Liver (tissue), 9 donors: Measurements from ENCODE around the gene RAC2. TPM values are rescaled to one million over a fixed set of nuclear protein-coding genes. Genes with fewer than 3 reads are reported as not detected.

Source experiments
- DNase-seq: peaks from one replicate; pipeline ENCODE4 v3.0.0-alpha.2; 2017; ENCODE audit warnings: low spot score
- H3K27ac ChIP-seq, 2 donors: one replicate each; pipeline ENCODE4 v1.7.0; 2013; ENCODE audit warnings: inconsistent platforms in 2 of 2, low read length in 2 of 2, control low read depth in 1 of 2, low read depth in 1 of 2, mild to moderate bottlenecking in 1 of 2
- H3K27me3 ChIP-seq, 4 donors: one replicate each; pipeline versions ENCODE4 v1.6.1 to v1.7.0; 2013; ENCODE audit warnings: low read length in 3 of 4, inconsistent platforms in 1 of 4, mild to moderate bottlenecking in 1 of 4, moderate library complexity in 1 of 4; ENCODE audit not compliant: control insufficient read depth in 4 of 4, insufficient read depth in 4 of 4
- H3K36me3 ChIP-seq, 4 donors: one replicate each; pipeline versions ENCODE4 v1.6.1 to v1.7.0; 2013; ENCODE audit warnings: low read length in 3 of 4, mild to moderate bottlenecking in 3 of 4, low read depth in 1 of 4, moderate library complexity in 1 of 4; ENCODE audit not compliant: control insufficient read depth in 4 of 4, insufficient read depth in 3 of 4
- H3K4me1 ChIP-seq, 4 donors: one replicate each; pipeline versions ENCODE4 v1.6.1 to v1.7.0; 2013; ENCODE audit warnings: low read length in 3 of 4, mild to moderate bottlenecking in 3 of 4, moderate library complexity in 1 of 4; ENCODE audit not compliant: control insufficient read depth in 4 of 4, insufficient read depth in 4 of 4
- H3K4me3 ChIP-seq, 3 donors: one replicate each; pipeline versions ENCODE4 v1.6.1 to v1.7.0; 2013; ENCODE audit warnings: low read length in 3 of 3, control low read depth in 1 of 3, low read depth in 1 of 3, mild to moderate bottlenecking in 1 of 3
- H3K9ac ChIP-seq, 2 donors: one replicate each; pipeline ENCODE4 v1.7.0; 2013; ENCODE audit warnings: low read length in 2 of 2, mild to moderate bottlenecking in 2 of 2, moderate library complexity in 2 of 2, control low read depth in 1 of 2, low read depth in 1 of 2
- H3K9me3 ChIP-seq, 4 donors: one replicate each; pipeline versions ENCODE4 v1.6.1 to v1.7.0; 2013; ENCODE audit warnings: low read length in 3 of 4; ENCODE audit not compliant: control insufficient read depth in 4 of 4
- EGR1 ChIP-seq, 2 donors: IDR thresholded peaks; 2 replicates each; pipeline ENCODE4 v1.6.1; 2016 to 2018; ENCODE audit warnings: antibody characterized with exemption in 2 of 2, low read depth in 2 of 2
- FOXA1 ChIP-seq: IDR thresholded peaks from 2 replicates; pipeline ENCODE4 v1.6.1; 2016; ENCODE audit warnings: antibody characterized with exemption
- FOXA2 ChIP-seq: IDR thresholded peaks from 2 replicates; pipeline ENCODE4 v1.6.1; 2016; ENCODE audit warnings: antibody characterized with exemption
- GABPA ChIP-seq, 2 donors: IDR thresholded peaks in 1 of 2; conservative IDR thresholded peaks in 1 of 2; 2 replicates each; pipeline ENCODE4 v1.6.1; 2016; ENCODE audit warnings: antibody characterized with exemption in 2 of 2, mild to moderate bottlenecking in 1 of 2, moderate library complexity in 1 of 2
- HNF4A ChIP-seq, 2 donors: conservative IDR thresholded peaks; 2 replicates each; pipeline ENCODE4 v1.6.1; 2016; ENCODE audit warnings: antibody characterized with exemption in 2 of 2, mild to moderate bottlenecking in 2 of 2
- HNF4G ChIP-seq: IDR thresholded peaks from 2 replicates; pipeline ENCODE4 v1.6.1; 2016; ENCODE audit warnings: antibody characterized with exemption
- JUND ChIP-seq, 2 donors: IDR thresholded peaks; 2 replicates each; pipeline ENCODE4 v1.6.1; 2016; ENCODE audit warnings: antibody characterized with exemption in 2 of 2
- RAD21 ChIP-seq, 2 donors: IDR thresholded peaks; 2 replicates each; pipeline ENCODE4 v1.6.1; 2016; ENCODE audit warnings: antibody characterized with exemption in 2 of 2, mild to moderate bottlenecking in 2 of 2
- RXRA ChIP-seq, 2 donors: IDR thresholded peaks; 2 replicates each; pipeline ENCODE4 v1.6.1; 2017 to 2018; ENCODE audit warnings: antibody characterized with exemption in 2 of 2, mild to moderate bottlenecking in 1 of 2
- SP1 ChIP-seq: IDR thresholded peaks from 2 replicates; pipeline ENCODE4 v1.6.1; 2018; ENCODE audit warnings: antibody characterized with exemption, mild to moderate bottlenecking
- TAF1 ChIP-seq: conservative IDR thresholded peaks from 2 replicates; pipeline ENCODE4 v1.6.1; 2016; ENCODE audit warnings: antibody characterized with exemption, mild to moderate bottlenecking
- YY1 ChIP-seq: IDR thresholded peaks from 2 replicates; pipeline ENCODE4 v1.6.1; 2016; ENCODE audit warnings: antibody characterized with exemption, mild to moderate bottlenecking
- WGBS: extraction: QIAGEN DNeasy Blood & Tissue Kit; methylation state at CpG from one replicate; pipeline ENCODE4 v1.1.7; 2013; 5-methylcytosine and 5-hydroxymethylcytosine counted together
- polyA plus RNA-seq, 2 donors: library from polyadenylated mRNA; stranded (reverse) in 1 of 2; unstranded in 1 of 2; fragments of 200-250 nt in 1 of 2; fragments of >200 nt in 1 of 2; fragmentation: Nextera tagmentation in 1 of 2; extraction: Ambion mirVana in 1 of 2; gene quantifications; one replicate each; pipeline versions ENCODE4 v1.2.1 to v1.2.3, GENCODE V29; 2013 to 2015
- total RNA-seq, 2 donors: library from RNA; depleted of rRNA; stranded (reverse); fragments of >200 nt; gene quantifications; one replicate each; pipeline ENCODE4 v1.2.3, GENCODE V29; 2014
- TF ChIP-seq, protein P1 (sequence below): IDR thresholded peaks from 2 replicates; pipeline ENCODE4 v1.6.1; 2016; ENCODE audit warnings: antibody characterized with exemption
- TF ChIP-seq, protein P2 (sequence below): fragments of 150-350 bp; IDR thresholded peaks from 2 replicates; pipeline ENCODE4 v1.5.1; 2017; ENCODE audit warnings: improper control_type of control experiment, low read depth, low read length; ENCODE audit not compliant: missing input control
- TF ChIP-seq, protein P3 (sequence below): IDR thresholded peaks from 2 replicates; pipeline ENCODE4 v1.6.1; 2016; ENCODE audit warnings: antibody characterized with exemption
- TF ChIP-seq, protein P4 (sequence below): IDR thresholded peaks from 2 replicates; pipeline ENCODE4 v1.6.1; 2016; ENCODE audit warnings: antibody characterized with exemption
- TF ChIP-seq, protein P5 (sequence below): IDR thresholded peaks from 2 replicates; pipeline ENCODE4 v1.6.1; 2016; ENCODE audit warnings: antibody characterized with exemption, mild to moderate bottlenecking
- donor health status: healthy.
- donor health status: healthy.
- donor health status: healthy.
- donor health status: healthy.
- donor health status: healthy.

Gene RAC2
- total and polyA plus RNA-seq, 4 donors: 4.0 to 15.0 (median 7.4) TPM

DNA sequence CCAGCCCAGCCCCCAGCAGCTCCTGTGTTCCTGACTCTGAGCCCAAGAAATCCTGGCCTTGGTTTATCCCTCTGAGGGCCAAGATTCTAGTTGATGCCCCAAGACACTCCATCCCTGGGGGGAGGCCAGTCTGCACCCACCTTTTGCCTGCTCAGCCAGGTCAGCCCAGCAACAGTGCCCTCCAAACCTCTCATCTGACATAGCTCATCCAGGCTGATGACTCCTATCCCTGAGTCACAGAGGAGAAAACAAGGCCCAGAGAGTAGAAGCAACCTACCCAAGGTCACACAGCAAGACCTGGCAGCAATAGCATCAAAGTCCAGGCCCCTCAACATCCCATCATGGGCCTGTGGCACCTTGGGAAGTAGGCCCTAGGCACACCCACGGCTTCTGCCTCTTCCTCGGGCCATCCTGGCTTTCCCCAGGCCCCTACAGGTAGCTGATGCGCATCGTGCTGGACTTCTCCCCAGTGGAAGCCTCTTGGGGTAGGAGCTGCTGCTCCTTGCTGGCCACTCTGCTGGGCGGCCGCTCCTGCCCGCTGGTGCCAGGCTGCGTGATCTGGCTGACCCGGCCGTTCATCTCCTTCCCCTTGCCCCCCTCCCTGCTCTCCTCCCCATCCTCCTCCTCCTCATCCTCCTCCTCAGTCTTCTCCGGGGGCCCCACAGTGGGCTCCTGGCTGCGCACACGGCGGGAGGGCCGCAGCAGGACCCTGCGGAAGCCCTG lies 37.8 kb downstream of the RAC2 start (continued):
- TF ChIP-seq, protein P1, sequence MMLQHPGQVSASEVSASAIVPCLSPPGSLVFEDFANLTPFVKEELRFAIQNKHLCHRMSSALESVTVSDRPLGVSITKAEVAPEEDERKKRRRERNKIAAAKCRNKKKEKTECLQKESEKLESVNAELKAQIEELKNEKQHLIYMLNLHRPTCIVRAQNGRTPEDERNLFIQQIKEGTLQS: no peak

DNA sequence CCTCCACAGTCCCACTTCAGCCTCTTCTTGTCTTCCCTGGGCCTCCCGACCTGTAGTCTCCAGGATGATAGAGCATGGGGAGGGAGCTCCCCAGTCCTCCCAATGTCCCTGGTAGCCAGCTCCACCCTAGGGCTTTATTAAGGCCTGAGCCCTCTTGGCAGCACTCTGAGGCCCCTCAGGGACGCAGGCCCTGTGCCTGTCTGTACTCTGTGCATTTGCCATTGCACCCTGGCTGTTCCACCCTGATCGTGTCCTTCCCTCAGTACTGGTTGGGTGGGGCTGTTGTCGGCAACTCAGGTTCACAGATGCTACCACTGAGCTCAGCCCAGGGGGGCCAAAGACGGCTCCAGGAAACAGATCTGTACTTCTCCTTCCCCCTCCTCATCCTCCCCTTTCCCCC lies 39.0 kb downstream of the RAC2 start:
- no peaks in the 10 kb centered on the region for H3K27me3 ChIP-seq
- no peaks in the 10 kb centered on the region for H3K9me3 ChIP-seq
- H3K27ac ChIP-seq: no peak overlapping the region
- H3K36me3 ChIP-seq: no peaks in the 10 kb centered on the region
- WGBS: 91% methylated on average over 5 of the region's 5 CpGs
- no peak overlapping the region for H3K9ac ChIP-seq
- DNase-seq: no peak
- H3K4me1 ChIP-seq: peaks cover 0 to 4% (median under 1%) of the 10 kb centered on the region in 4 donors
- TF ChIP-seq SP1 (no peak), HNF4A (conservative IDR thresholded peaks at IDR 0.05) (no peak)
- TF ChIP-seq, protein P2, sequence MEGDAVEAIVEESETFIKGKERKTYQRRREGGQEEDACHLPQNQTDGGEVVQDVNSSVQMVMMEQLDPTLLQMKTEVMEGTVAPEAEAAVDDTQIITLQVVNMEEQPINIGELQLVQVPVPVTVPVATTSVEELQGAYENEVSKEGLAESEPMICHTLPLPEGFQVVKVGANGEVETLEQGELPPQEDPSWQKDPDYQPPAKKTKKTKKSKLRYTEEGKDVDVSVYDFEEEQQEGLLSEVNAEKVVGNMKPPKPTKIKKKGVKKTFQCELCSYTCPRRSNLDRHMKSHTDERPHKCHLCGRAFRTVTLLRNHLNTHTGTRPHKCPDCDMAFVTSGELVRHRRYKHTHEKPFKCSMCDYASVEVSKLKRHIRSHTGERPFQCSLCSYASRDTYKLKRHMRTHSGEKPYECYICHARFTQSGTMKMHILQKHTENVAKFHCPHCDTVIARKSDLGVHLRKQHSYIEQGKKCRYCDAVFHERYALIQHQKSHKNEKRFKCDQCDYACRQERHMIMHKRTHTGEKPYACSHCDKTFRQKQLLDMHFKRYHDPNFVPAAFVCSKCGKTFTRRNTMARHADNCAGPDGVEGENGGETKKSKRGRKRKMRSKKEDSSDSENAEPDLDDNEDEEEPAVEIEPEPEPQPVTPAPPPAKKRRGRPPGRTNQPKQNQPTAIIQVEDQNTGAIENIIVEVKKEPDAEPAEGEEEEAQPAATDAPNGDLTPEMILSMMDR: no peak
- TF ChIP-seq, protein P3, sequence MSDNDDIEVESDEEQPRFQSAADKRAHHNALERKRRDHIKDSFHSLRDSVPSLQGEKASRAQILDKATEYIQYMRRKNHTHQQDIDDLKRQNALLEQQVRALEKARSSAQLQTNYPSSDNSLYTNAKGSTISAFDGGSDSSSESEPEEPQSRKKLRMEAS: no peak
- no peak overlapping the region for H3K4me3 ChIP-seq

DNA sequence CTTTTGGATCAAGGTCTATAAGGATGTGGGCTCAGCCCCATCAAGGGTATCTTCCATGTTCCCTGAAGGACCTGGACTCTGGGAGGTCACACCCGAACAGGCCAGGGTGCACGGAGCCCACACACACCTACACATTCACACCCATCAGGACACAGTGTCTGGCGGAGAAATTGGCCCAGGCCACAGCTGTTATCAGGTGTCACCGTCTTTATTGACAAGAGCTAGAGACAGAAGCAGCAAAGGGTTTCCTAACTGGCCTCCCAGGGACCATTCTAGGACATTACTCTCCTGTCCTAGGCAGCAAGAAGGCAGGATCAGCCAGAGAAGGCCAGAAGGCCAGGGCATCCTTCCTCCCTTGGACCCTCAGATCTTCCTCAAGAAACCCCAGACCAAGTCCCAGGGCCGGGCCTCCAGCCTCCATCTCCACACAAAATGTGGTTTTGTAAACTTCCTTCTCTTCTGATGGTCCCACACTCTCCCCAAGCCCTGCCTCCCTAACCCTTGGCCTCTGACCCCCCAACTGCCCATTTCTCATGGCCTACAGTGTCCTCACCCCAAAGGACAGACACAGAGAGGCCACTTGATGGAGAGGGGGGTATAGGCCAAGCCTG lies 39.9 kb downstream of the RAC2 start:
- no peak overlapping the region for H3K27ac ChIP-seq
- H3K4me1 ChIP-seq: peaks cover 5 to 10% (median 6%) of the 10 kb centered on the region in 4 donors
- DNase-seq: no peak
- WGBS: 90% methylated on average over 5 of the region's 5 CpGs
- no peaks in the 10 kb centered on the region for H3K27me3 ChIP-seq
- TF ChIP-seq, protein P1: no peak
- TF ChIP-seq HNF4G (no peak), FOXA2 (no peak), SP1 (no peak), FOXA1 (no peak), RAD21 (IDR thresholded peaks at IDR 0.05) (no peak), TAF1 (no peak), GABPA (IDR thresholded peaks at IDR 0.05 in 1 of 2, conservative IDR thresholded peaks at IDR 0.05 in 1 of 2) (no peak), JUND (IDR thresholded peaks at IDR 0.05) (no peak), HNF4A (conservative IDR thresholded peaks at IDR 0.05) (no peak), YY1 (no peak), RXRA (IDR thresholded peaks at IDR 0.05) (no peak), EGR1 (IDR thresholded peaks at IDR 0.05; ENCODE audit: low read depth in 2 of 2) (no peak)
- TF ChIP-seq, protein P3: no peak
- TF ChIP-seq, protein P4, sequence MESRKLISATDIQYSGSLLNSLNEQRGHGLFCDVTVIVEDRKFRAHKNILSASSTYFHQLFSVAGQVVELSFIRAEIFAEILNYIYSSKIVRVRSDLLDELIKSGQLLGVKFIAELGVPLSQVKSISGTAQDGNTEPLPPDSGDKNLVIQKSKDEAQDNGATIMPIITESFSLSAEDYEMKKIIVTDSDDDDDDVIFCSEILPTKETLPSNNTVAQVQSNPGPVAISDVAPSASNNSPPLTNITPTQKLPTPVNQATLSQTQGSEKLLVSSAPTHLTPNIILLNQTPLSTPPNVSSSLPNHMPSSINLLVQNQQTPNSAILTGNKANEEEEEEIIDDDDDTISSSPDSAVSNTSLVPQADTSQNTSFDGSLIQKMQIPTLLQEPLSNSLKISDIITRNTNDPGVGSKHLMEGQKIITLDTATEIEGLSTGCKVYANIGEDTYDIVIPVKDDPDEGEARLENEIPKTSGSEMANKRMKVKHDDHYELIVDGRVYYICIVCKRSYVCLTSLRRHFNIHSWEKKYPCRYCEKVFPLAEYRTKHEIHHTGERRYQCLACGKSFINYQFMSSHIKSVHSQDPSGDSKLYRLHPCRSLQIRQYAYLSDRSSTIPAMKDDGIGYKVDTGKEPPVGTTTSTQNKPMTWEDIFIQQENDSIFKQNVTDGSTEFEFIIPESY: no peak
- TF ChIP-seq, protein P2: no peak
- TF ChIP-seq, protein P5, sequence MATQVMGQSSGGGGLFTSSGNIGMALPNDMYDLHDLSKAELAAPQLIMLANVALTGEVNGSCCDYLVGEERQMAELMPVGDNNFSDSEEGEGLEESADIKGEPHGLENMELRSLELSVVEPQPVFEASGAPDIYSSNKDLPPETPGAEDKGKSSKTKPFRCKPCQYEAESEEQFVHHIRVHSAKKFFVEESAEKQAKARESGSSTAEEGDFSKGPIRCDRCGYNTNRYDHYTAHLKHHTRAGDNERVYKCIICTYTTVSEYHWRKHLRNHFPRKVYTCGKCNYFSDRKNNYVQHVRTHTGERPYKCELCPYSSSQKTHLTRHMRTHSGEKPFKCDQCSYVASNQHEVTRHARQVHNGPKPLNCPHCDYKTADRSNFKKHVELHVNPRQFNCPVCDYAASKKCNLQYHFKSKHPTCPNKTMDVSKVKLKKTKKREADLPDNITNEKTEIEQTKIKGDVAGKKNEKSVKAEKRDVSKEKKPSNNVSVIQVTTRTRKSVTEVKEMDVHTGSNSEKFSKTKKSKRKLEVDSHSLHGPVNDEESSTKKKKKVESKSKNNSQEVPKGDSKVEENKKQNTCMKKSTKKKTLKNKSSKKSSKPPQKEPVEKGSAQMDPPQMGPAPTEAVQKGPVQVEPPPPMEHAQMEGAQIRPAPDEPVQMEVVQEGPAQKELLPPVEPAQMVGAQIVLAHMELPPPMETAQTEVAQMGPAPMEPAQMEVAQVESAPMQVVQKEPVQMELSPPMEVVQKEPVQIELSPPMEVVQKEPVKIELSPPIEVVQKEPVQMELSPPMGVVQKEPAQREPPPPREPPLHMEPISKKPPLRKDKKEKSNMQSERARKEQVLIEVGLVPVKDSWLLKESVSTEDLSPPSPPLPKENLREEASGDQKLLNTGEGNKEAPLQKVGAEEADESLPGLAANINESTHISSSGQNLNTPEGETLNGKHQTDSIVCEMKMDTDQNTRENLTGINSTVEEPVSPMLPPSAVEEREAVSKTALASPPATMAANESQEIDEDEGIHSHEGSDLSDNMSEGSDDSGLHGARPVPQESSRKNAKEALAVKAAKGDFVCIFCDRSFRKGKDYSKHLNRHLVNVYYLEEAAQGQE: no peak
- H3K36me3 ChIP-seq: no peaks in the 10 kb centered on the region
- no peaks in the 10 kb centered on the region for H3K9me3 ChIP-seq
- no peak overlapping the region for H3K4me3 ChIP-seq
- H3K9ac ChIP-seq: no peak overlapping the region
